Activated T-cell treated with anti-CD3 and anti-CD28 coated beads, Interleukin-2, amount 50 U/mL, for 24 hours (primary cell): ENCODE results near the gene CDHR4.
"Not testable (repeated sequence)": the region's sequence is repeated elsewhere in the genome, so short reads cannot be mapped to it uniquely, and the experiment has no call there.

Source experiments
- DNase-seq: peaks from one replicate; pipeline ENCODE4 v3.0.0-alpha.2; 2020
- H3K27ac Mint-ChIP-seq: 2 replicates; pipeline ENCODE4 v1.8.0; 2020; ENCODE audit warnings: mild to moderate bottlenecking, mixed read lengths
- H3K27me3 Mint-ChIP-seq: 2 replicates; pipeline ENCODE4 v1.8.0; 2020; ENCODE audit warnings: mixed read lengths
- H3K36me3 Mint-ChIP-seq: 2 replicates; pipeline ENCODE4 v1.8.0; 2020; ENCODE audit warnings: low read depth, mixed read lengths
- H3K4me1 Mint-ChIP-seq: 2 replicates; pipeline ENCODE4 v1.8.0; 2020; ENCODE audit warnings: low read depth, mixed read lengths
- H3K4me3 Mint-ChIP-seq: 2 replicates; pipeline ENCODE4 v1.8.0; 2020; ENCODE audit warnings: mild to moderate bottlenecking, moderate library complexity, mixed read lengths
- H3K9me3 Mint-ChIP-seq: 2 replicates; pipeline ENCODE4 v1.8.0; 2020; ENCODE audit warnings: mixed read lengths

CDHR4 gene, protein sequence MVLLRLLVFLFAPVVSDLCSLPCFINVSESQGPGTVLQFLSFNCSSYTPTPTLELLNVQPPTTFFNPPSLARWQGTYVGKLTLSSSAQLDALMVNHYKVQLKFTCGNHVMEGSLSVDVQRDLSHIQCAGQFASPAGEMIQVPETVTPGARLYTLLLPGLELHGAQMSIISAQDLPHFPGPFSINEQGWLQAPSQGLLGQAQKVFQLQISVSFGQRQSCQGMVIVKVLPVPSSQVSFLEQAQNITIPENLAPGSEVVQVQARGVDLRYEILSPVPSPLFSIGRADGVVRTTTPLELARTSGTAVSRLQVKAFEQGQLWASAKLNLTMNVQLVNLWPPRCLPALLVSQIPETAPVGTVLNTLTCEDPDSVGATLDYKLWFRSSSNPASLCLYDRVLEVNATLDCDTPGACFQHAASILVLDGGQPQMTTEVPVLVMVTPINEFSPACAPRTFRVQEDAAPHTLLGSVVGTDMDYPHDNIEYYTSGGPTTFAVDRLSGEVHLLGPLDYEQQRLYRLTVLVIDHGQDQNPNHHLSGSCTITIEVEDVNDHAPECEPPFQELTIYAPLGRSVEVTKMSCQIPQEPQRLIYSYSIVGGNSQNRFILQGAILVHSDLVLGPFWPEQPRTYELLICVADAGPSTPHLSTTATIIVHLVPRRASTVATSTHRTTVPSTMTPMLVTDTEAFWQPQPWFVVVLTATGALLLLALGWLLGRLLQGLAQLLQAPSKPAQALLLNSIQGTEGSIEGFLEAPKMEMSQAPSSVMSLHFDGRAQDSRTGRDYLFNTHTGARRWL

DNA sequence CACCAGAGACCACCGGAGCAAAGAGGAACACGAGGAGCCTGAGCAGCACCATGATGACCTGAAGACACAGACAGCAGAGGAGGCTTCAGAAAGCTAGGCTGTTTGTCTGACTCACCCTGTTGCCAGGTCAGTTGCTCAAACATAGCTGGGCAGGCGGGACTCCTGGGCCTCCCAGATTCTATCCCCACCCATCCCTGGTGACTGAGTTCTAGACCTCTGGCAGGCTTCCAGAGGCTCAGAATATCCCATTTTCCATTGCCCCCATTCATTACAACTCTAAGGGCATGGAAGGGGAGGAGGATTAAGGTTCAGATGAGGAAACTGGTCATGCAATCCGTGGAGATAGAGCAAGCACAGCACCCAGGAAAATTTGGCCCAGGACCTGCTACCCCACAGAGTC is at the start of gene CDHR4:
Gene CDHR4, minus strand, starts transcription at position 113 of the 400 bp plus-strand sequence. Its CDS starts 61 bp downstream, at position 52.
- Mint-ChIP-seq H3K4me1 (peaks cover 15% of the 10 kb centered on the region), H3K27ac (no peak within 1 kb of the TSS), H3K9me3 (no peaks in the 10 kb centered on the region), H3K27me3 (peaks cover 2% of the 10 kb centered on the region), H3K36me3 (peaks cover 1% of the 10 kb centered on the region), H3K4me3 (no peak within 1 kb of the TSS)
- DNase-seq = no peak

DNA sequence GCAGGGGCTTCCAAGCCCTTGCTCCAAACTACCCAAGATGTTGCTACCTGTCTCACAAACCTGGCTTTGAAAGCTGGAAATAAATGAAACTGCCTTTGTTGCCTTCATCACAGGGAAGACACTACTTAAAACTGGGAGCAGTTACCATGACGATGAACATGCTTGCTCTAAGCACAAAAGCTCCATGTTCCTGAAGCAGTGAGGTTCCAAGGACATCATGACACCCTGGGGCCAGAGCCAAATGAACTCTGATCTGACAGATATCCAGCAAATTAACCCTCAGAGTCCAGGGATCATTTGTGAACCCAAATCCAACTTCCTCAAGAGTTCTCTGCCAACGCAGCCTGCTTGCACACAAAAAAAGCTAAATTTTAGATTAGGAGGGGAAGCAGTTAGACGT is 46.0 kb upstream of the CDHR4 start:
- Mint-ChIP-seq H3K27ac (no peak overlapping the region), H3K4me3 (no peak overlapping the region), H3K36me3 (peaks cover 62% of the 10 kb centered on the region), H3K27me3 (no peaks in the 10 kb centered on the region), H3K9me3 (no peaks in the 10 kb centered on the region), H3K4me1 (no peaks in the 10 kb centered on the region)
- no peak for DNase-seq

DNA sequence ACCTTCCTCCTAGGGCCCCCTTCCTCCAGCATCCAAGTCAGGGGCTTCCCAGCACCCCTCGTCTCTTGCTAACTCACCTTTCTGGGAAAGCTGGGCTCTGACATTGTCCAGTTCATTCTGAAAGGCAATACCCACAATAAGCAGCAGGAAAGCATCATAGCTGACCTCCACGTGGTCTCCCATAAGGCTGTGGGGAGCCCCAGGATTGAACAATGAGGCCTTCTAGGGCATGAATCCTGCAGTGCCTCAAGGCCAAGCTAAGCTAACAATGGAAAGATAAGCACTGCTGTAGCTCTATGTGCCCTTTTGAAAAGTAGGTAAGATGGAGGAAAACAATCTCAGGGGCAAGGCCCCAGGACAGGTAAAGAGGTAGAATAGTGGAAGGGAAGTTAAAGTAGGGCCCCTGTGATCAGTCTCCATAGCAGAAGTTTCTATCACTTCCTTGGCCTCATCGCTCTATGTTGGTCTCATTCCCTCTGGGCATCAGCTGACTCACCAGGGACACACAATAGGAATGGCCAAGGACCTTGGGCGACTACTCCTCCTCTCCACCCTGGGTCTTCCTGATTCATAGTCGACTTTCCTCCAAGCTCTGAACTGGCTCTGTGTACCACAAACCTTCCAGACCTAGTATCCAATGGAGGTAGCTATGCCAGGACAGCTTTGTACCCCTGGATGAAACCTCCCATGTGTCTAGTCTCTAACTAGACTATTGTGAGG is 45.0 kb upstream of the CDHR4 start:
- Mint-ChIP-seq H3K9me3 (no peaks in the 10 kb centered on the region), H3K27ac (no peak overlapping the region), H3K27me3 (no peaks in the 10 kb centered on the region), H3K4me3 (no peak overlapping the region), H3K4me1 (no peaks in the 10 kb centered on the region), H3K36me3 (peaks cover 64% of the 10 kb centered on the region)
- no peak for DNase-seq

DNA sequence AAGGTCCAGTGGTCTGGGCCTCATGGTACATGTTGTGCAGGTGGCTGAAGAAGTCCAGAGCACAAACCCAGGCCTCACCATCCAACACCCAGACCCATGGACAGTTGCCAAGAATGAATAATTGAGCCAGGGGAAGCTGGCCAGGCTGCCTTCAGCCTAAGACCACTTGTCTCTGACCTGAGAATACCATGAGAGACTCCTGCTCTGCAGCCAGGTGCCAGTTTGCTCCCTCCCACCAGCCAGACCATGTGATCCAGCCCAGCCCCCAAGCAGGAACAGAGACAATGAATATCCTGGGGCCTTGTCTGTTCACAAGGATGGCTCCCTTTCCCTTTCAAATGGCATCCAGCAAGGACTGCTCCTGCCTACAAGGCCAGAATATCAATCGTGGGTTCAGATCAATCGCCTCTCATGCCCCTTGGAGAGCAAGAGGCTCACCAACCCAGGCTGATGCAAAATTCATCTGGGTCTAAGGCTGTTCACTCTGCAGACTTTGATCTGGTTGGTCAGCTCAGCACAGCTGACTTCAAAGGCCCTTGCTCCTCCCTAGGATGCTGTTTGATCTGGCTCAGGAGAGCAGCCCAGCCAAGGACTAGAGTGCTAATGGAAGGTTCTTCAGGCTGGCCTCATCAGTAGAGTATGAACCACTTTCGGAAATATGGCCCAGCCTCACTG is 43.3 kb upstream of the CDHR4 start:
- Mint-ChIP-seq H3K27me3 (no peaks in the 10 kb centered on the region), H3K36me3 (peaks cover 78% of the 10 kb centered on the region)

DNA sequence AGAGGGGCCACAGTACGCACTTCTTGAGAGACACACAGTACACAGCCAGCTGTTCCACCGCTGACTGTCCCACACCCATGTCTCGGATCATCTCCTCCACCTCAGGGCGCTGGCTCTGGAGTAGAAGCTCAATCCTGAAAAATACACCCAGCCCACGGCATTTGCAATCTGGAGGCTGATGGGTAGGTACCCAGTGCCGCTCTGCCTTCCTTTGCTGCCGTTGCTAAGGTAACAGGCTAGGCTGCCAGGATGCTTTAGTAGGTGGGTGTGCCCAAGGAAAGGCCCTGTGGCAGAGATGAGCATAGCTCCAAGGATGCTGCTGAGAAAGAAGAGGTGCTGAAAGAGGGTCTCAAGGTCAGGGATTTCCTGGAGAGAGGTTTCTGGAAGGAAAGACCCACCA is 42.1 kb upstream of the CDHR4 start:
- Mint-ChIP-seq H3K9me3 (no peaks in the 10 kb centered on the region), H3K27ac (no peak overlapping the region), H3K27me3 (no peaks in the 10 kb centered on the region)

More for the DNA sequence above, 43.3 kb upstream of the CDHR4 start:
- no peak for DNase-seq
- no peaks in the 10 kb centered on the region for H3K9me3 Mint-ChIP-seq
- H3K4me1 Mint-ChIP-seq = no peaks in the 10 kb centered on the region
- no peak overlapping the region for H3K4me3 Mint-ChIP-seq
- no peak overlapping the region for H3K27ac Mint-ChIP-seq

DNA sequence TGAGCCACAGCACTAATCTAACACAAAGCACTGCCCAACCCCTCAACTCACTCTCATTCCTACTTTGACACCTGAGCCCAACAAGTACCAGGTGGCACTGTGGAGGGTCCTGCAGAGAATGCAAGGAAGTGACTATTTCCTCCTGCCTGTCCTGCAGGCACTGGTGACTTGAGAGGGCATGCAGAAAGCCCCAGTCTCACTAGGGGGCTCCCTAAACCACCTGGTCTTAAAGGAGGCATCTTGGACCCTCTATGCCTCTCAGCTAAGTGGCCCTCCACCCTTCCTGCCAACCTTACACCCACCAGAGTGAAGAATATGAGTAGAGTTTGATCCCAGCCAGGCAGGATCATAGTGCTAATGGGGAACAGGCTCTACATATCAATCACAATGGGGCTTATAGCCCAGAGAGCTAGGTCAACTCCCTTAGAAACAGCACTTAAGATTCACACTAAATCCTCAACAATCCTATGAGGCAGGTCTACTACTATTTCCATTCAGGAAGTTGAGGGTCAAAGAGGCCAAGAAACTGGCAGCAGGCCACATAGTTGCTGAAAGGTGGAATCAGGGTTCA is 41.5 kb upstream of the CDHR4 start:
- Mint-ChIP-seq H3K36me3 (peaks cover 77% of the 10 kb centered on the region), H3K4me3 (no peak overlapping the region), H3K4me1 (no peaks in the 10 kb centered on the region), H3K27me3 (no peaks in the 10 kb centered on the region), H3K9me3 (no peaks in the 10 kb centered on the region), H3K27ac (no peak overlapping the region)
- no peak for DNase-seq

More for the DNA sequence above, 42.1 kb upstream of the CDHR4 start:
- Mint-ChIP-seq H3K4me1 (no peaks in the 10 kb centered on the region), H3K36me3 (peaks cover 79% of the 10 kb centered on the region), H3K4me3 (no peak overlapping the region)
- DNase-seq = no peak

DNA sequence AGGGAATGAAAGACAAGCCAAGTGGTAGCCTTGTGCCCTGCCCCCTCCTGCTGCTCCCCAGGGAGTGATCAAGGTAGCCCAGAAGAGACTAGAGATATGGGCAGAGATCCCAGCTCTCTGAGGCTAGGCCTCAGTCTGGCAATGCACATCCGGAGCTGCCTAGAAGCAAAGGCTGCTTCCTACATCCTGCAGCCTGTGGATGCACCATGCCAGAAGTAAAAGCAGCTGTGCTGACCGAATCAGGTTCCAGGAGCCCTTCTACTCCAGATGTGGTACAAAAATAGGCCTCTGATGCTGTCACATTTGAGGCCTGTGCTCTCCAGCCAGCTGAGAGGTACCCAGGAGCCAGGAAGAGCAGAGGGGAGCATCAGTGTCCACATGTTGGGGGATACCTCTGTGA is 40.7 kb upstream of the CDHR4 start:
- H3K4me1 Mint-ChIP-seq = no peaks in the 10 kb centered on the region
- no peak for DNase-seq
- H3K27me3 Mint-ChIP-seq = no peaks in the 10 kb centered on the region
- H3K36me3 Mint-ChIP-seq = peaks cover 70% of the 10 kb centered on the region
- no peak overlapping the region for H3K4me3 Mint-ChIP-seq
- H3K27ac Mint-ChIP-seq = no peak overlapping the region
- H3K9me3 Mint-ChIP-seq = no peaks in the 10 kb centered on the region

DNA sequence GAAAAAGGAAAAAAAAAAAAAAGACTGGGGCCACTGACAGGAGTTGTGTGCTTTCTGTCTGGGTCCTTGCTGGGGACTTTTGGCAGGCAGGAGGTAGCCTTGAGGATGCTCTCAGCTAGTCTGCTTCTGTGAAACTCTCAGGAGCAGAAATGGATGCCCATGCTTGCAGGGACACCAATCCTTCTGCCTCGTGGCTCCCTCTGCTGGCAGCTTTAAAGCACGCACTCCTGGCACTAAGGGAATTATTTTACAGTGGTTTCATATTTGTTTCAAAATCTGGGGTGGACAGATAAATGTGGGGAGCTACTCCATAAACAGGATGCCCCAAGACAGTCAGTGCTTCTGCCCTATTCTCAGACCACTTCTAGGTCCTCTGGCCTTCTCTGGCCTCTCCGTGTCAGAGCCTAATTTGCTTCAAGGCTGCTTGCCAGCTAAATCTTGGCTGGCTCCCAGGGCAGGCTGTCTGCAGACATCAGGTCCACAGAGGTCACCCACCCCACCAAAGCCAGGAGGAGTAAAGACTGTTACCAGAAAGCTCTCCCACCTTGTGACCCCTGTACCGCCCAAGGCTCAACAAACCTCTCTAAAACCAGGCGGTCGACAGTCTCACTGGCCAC is 39.6 kb upstream of the CDHR4 start:
- no peak overlapping the region for H3K4me3 Mint-ChIP-seq

DNA sequence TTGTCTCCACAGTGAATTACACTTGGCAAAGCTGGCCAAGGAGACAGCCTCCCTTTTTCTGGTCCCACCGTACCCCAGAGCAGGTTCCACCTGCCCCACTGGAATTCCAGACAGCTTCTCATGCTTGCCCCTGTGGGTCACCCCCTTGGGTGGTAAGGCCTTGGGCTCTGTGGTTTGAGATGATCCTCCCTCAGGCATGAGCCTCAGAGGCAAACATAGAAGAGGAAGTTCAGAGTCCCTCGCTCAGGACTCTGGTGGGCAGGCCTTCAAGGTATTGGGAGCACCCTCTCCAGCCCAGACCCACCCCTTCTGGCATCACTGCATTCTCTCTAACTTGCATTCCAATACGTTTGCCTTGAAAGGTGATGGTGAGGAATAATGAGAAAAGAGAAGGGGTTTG is 31.7 kb upstream of the CDHR4 start:
- Mint-ChIP-seq H3K27ac (no peak overlapping the region), H3K4me3 (no peak overlapping the region), H3K36me3 (peaks cover 67% of the 10 kb centered on the region), H3K27me3 (no peaks in the 10 kb centered on the region), H3K9me3 (no peaks in the 10 kb centered on the region), H3K4me1 (no peaks in the 10 kb centered on the region)
- no peak for DNase-seq

More for the DNA sequence above, 39.6 kb upstream of the CDHR4 start:
- no peaks in the 10 kb centered on the region for H3K4me1 Mint-ChIP-seq
- no peaks in the 10 kb centered on the region for H3K27me3 Mint-ChIP-seq
- H3K36me3 Mint-ChIP-seq = peaks cover 68% of the 10 kb centered on the region
- DNase-seq = peak; percentile 81
- no peak overlapping the region for H3K27ac Mint-ChIP-seq
- no peaks in the 10 kb centered on the region for H3K9me3 Mint-ChIP-seq

DNA sequence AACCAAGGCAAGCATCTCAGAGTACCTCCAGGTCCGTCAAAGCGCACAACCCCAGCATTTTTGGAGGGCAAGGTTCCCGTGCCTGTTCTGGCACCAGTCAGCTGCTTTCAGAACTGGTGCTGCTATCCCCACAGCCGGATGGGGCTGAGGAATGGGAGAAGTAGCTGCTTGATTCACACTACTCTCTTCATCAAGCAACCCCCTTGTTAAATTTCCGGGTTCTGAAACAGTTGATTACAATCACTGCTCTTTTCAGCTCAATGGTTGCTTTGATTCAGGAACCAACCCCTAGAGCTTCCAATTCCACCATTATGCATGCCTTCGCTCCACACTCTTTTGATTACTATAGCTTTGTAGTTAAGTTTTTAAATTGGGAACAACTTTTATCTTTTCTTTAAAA is 26.3 kb upstream of the CDHR4 start:
- peaks cover 34% of the 10 kb centered on the region for H3K36me3 Mint-ChIP-seq
- H3K9me3 Mint-ChIP-seq = no peaks in the 10 kb centered on the region
- no peaks in the 10 kb centered on the region for H3K27me3 Mint-ChIP-seq
- no peak overlapping the region for H3K27ac Mint-ChIP-seq
- no peaks in the 10 kb centered on the region for H3K4me1 Mint-ChIP-seq
- no peak for DNase-seq
- no peak overlapping the region for H3K4me3 Mint-ChIP-seq

DNA sequence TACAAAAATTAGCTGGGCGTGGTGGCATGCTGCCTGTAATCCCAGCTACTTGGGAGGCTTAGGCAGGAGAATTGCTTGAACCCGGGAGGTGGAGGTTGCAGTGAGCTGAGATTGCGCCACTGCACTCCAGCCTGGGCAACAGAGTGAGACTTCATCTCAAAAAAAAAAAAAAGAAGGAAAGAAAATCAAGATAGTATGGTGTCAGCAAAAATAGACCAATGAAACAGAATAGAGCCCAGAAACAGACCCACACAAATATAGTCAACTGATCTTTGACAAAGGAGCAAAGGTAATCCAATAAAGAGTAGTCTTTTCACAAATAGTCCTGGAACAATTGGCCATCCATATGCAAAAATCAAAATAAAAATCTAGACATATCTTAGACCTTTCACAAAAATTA is 23.5 kb upstream of the CDHR4 start:
- not testable (repeated sequence) for H3K9me3 Mint-ChIP-seq, DNase-seq, H3K27ac Mint-ChIP-seq, H3K4me3 Mint-ChIP-seq, H3K4me1 Mint-ChIP-seq, H3K36me3 Mint-ChIP-seq, H3K27me3 Mint-ChIP-seq

DNA sequence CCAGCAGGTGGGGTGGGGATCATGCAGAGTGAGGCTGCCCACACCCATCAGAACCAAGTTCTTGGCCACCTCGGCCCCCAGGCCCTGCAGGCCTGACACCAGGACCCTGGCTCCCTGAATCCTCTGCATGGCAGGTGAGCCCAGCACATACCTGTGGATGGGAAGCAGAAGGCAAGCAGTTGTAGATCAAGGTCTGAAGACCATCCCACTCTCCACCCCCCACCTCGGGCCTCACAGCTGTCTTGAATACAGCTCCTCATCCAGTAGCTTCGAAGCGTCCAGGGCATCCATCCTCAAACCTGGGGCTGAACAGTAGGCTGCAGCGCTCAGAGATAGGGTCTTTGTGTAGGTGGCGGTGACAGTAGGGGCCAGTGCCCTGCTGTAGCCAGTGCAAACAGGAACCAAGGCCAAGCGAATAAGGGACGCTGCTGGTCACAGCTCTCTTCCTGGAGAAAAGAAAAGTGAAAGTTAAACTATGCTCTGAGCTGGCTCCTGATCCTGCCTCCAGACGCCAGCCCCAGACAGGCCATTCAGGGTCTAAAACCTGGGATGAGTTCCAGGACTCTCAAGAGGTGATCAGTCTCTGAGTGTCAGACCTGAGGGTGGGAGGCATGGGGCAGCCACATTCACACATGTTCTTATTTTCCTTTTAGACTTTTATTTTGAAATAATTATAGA is 14.0 kb upstream of the CDHR4 start, which contains the start of gene UBA7:
Gene UBA7, minus strand, starts transcription at position 457 of the 678 bp plus-strand sequence. Its CDS starts 166 bp downstream, at position 291.
- peak within 1 kb of the TSS; percentile 97 for H3K27ac Mint-ChIP-seq
- peaks cover 28% of the 10 kb centered on the region for H3K36me3 Mint-ChIP-seq
- H3K9me3 Mint-ChIP-seq = no peaks in the 10 kb centered on the region
- DNase-seq = peak; percentile 73
- peak within 1 kb of the TSS; percentile 89 for H3K4me3 Mint-ChIP-seq
- H3K4me1 Mint-ChIP-seq = peaks cover 32% of the 10 kb centered on the region
- H3K27me3 Mint-ChIP-seq = no peaks in the 10 kb centered on the region

DNA sequence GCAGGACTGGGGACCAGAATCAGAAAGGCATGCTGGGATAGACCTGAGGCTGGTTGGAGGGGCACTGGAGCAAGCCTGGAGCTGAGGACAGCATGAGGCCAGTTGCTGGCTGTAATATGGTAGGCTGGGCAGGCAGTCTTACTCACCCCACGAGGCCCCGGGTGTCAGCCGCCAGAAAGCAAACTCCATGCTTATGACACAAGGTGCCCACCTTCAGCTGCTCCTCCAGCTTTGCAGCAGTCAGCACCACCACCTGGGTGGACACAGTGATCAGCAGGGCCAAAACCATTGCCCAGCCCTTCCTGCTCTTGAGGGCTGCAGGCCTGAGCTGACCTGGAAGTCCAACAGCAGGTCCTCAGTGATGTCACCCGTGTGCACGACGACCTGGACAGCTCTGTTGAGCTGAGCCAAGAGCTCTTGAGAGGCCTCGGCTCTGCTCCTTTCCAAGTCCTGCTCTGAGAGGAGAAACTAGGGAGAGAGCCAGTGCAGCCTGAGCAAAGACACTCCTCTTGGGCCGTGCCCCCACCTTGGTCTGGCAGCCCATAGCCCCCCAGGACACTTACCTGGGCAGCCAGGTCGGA is 13.3 kb upstream of the CDHR4 start:
- peak; percentile 40 for DNase-seq
- Mint-ChIP-seq H3K36me3 (peaks cover 28% of the 10 kb centered on the region), H3K27me3 (no peaks in the 10 kb centered on the region), H3K27ac (peak overlapping the region; percentile 97), H3K9me3 (no peaks in the 10 kb centered on the region), H3K4me3 (peak overlapping the region; percentile 89), H3K4me1 (peaks cover 39% of the 10 kb centered on the region)
